GM12878 (cell line): ENCODE data around the gene PPEF1.

Experiments
- HDAC2 ChIP-seq: fragments of 200-600 bp; sonication (generic); IDR thresholded peaks from 2 replicates; pipeline ENCODE4 v1.6.1; 2017
- MTA2 ChIP-seq: fragments of 450-650 bp; IDR thresholded peaks from 2 replicates; pipeline ENCODE4 v1.6.1; 2016; ENCODE audit warnings: low read depth, mild to moderate bottlenecking, moderate library complexity
- POLR2A ChIP-seq: IDR thresholded peaks from 2 replicates; pipeline ENCODE4 v1.6.1; 2011; ENCODE audit warnings: low read depth, mild to moderate bottlenecking, low read length
- TAF1 ChIP-seq: IDR thresholded peaks from 2 replicates; pipeline ENCODE4 v1.6.1; 2011; ENCODE audit warnings: mild to moderate bottlenecking, low read depth, low read length, borderline replicate concordance
- TF ChIP-seq, protein P1 (sequence below), 3 experiments: IDR thresholded peaks in 2 of 3; conservative IDR thresholded peaks in 1 of 3; 2 replicates each; pipeline ENCODE4 v1.5.1; 2011; ENCODE audit warnings: low read depth in 3 of 3, low read length in 3 of 3, mild to moderate bottlenecking in 3 of 3, control low read depth in 2 of 3, moderate library complexity in 2 of 3, inconsistent platforms in 1 of 3, mixed read lengths in 1 of 3; ENCODE audit not compliant: control insufficient read depth in 2 of 3, insufficient read depth in 1 of 3; ENCODE audit errors: extremely low read depth in 1 of 3

DNA sequence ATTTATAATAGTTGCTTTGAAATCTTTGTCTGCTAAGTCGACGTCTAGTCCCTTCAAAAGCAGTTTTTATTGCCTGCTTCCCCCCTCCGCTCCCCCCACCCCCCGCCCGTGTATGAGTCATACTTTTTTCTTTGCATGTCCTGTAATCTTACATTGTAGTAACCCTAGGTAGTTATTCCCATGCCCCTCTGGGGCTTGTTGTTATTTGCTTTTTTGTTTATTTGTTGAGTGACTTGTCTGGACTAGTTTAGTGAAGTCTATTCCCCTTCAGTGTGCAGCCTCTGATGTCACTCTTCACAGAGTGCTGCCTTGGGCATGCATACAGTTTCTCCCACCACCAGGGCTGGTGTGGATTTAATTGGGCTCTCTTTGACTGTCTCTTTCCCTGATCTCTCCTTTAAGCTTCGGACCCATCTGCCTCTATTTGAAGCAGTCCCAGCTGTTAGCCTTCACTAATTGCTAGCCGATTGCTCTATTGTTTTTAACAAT is 86.2 kb downstream of the PPEF1 start:
- no peak for TF ChIP-seq POLR2A
- TF ChIP-seq, protein P1, sequence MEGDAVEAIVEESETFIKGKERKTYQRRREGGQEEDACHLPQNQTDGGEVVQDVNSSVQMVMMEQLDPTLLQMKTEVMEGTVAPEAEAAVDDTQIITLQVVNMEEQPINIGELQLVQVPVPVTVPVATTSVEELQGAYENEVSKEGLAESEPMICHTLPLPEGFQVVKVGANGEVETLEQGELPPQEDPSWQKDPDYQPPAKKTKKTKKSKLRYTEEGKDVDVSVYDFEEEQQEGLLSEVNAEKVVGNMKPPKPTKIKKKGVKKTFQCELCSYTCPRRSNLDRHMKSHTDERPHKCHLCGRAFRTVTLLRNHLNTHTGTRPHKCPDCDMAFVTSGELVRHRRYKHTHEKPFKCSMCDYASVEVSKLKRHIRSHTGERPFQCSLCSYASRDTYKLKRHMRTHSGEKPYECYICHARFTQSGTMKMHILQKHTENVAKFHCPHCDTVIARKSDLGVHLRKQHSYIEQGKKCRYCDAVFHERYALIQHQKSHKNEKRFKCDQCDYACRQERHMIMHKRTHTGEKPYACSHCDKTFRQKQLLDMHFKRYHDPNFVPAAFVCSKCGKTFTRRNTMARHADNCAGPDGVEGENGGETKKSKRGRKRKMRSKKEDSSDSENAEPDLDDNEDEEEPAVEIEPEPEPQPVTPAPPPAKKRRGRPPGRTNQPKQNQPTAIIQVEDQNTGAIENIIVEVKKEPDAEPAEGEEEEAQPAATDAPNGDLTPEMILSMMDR (IDR thresholded peaks at IDR 0.05 in 2 of 3, conservative IDR thresholded peaks at IDR 0.05 in 1 of 3; ENCODE audit: control insufficient read depth in 2 of 3, extremely low read depth in 1 of 3, insufficient read depth in 1 of 3, low read depth in 3 of 3, low read length in 3 of 3) = no peak
- TF ChIP-seq MTA2 = no peak
- TF ChIP-seq TAF1 = no peak
- TF ChIP-seq HDAC2 = no peak
